ENCODE measurements around the gene H1-8. TPM values are rescaled to one million over a fixed set of nuclear protein-coding genes. Genes with fewer than 3 reads are reported as not detected.

Gene H1-8
- polyA plus RNA-seq, 1 donor = not detected

GRCh38 chr3:129556358-129556695 is 13.4 kb downstream of the H1-8 start:
- DNase-seq (ENCODE audit: low read depth) = no peak

GRCh38 chr3:129556890-129557547 is 14.0 kb downstream of the H1-8 start:
- no peak for DNase-seq (ENCODE audit: low read depth)

GRCh38 chr3:129557548-129557894 is 14.5 kb downstream of the H1-8 start:
- no peak for DNase-seq (ENCODE audit: low read depth)

GRCh38 chr3:129558081-129558771 is 15.3 kb downstream of the H1-8 start:
- DNase-seq (ENCODE audit: low read depth) = no peak

- no peak for DNase-seq (ENCODE audit: low read depth)
Observed at GRCh38 chr3:129558772-129559564, 16.0 kb downstream of the H1-8 start.

GRCh38 chr3:129559565-129560079 is 16.6 kb downstream of the H1-8 start:
- no peak for DNase-seq (ENCODE audit: low read depth)

- no peak for DNase-seq (ENCODE audit: low read depth)
Observed at GRCh38 chr3:129560269-129560787, 17.4 kb downstream of the H1-8 start.

GRCh38 chr3:129560911-129561594 is 18.1 kb downstream of the H1-8 start:
- no peak for DNase-seq (ENCODE audit: low read depth)

GRCh38 chr3:129561619-129562248 is 18.8 kb downstream of the H1-8 start:
- no peak for DNase-seq (ENCODE audit: low read depth)

- no peak for DNase-seq (ENCODE audit: low read depth)
Observed at GRCh38 chr3:129562803-129563202, 19.8 kb downstream of the H1-8 start.

GRCh38 chr3:129563332-129563731 is 20.4 kb downstream of the H1-8 start:
- DNase-seq (ENCODE audit: low read depth) = no peak

GRCh38 chr3:129563850-129564535 is 21.0 kb downstream of the H1-8 start:
- no peak for DNase-seq (ENCODE audit: low read depth)

GRCh38 chr3:129564981-129565644 is 22.1 kb downstream of the H1-8 start:
- DNase-seq (ENCODE audit: low read depth) = no peak

- DNase-seq (ENCODE audit: low read depth) = no peak
Observed at GRCh38 chr3:129565902-129566301, 22.9 kb downstream of the H1-8 start.

- DNase-seq (ENCODE audit: low read depth) = no peak
Observed at GRCh38 chr3:129567176-129567705, 24.3 kb downstream of the H1-8 start.

GRCh38 chr3:129567939-129568338 is 25.0 kb downstream of the H1-8 start:
- no peak for DNase-seq (ENCODE audit: low read depth)

- DNase-seq (ENCODE audit: low read depth) = no peak
Observed at GRCh38 chr3:129569856-129570255, 26.9 kb downstream of the H1-8 start.

- DNase-seq (ENCODE audit: low read depth) = no peak
Observed at GRCh38 chr3:129571605-129572547, 28.9 kb downstream of the H1-8 start.

GRCh38 chr3:129572603-129573002 is 29.6 kb downstream of the H1-8 start:
- DNase-seq (ENCODE audit: low read depth) = no peak
